ENCODE measurements around the gene GPC3.
"Not testable (repeated sequence)": the region's sequence is repeated elsewhere in the genome, so short reads cannot be mapped to it uniquely, and the experiment has no call there.

GPC3 gene

DNA sequence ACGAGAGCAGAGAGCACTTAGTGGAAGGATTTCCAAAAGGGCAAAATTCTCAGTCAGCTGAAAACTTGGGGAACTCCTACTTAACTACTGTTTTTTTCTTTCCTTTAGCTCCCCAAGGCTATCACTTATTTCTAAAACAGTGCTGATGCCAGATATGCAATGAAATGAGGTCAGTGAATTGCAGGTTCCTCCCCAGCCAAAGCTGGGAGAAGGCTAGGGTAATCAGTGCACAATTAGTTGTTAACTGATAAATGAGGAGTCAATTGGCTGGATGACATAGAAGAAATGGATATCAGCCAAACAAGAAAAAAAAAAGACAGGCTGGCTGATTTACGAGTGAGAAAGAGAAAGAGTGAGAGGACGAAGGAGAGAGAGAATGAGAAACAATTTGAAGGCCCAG is 195.6 kb downstream of the GPC3 start:
- DNase-seq (ENCODE audit: extremely low read depth in 1 of 2, low read depth in 1 of 2) = no peak

DNA sequence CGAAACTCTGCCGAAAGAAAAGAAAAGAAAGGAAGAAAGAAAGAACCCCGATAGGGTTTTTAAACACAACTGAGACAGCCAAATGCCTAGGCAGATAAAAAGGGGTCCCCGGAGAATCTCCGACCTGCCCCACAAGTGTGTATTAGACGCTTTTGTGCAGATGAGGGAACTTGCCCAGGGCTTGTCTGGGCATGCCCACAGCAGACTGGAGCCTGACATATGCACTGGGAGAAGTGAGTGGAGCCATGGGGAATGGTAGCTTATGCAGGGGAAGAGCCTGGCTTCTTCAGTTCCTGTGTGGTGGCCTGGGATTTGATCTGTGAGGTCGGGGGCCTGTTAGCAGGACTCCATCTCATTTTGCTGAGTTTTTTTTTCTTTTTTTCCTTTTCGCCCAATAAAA is 199.0 kb downstream of the GPC3 start:
- DNase-seq (ENCODE audit: extremely low read depth in 1 of 2, low read depth in 1 of 2) = no peak

DNA sequence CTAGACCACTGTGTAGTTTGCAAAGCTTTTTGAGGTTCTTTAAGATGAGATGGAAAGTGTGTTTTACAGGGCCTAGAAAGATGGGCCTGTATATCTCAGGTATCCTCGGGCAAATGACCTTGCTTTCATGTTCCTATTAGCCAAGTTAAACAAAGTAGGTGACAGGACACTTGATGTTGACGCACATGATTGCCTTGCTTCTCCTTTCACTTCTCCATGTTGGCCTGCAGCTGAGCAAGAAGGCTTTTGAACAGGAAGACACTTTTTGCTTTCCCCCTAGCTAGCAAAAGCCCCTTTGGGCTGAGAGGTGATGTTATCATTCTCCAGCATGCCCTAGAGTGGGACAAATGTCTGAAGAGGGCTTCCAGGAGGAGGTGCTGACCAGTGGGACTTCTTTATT is 202.1 kb downstream of the GPC3 start:
- no peak for DNase-seq (ENCODE audit: extremely low read depth in 1 of 2, low read depth in 1 of 2)

DNA sequence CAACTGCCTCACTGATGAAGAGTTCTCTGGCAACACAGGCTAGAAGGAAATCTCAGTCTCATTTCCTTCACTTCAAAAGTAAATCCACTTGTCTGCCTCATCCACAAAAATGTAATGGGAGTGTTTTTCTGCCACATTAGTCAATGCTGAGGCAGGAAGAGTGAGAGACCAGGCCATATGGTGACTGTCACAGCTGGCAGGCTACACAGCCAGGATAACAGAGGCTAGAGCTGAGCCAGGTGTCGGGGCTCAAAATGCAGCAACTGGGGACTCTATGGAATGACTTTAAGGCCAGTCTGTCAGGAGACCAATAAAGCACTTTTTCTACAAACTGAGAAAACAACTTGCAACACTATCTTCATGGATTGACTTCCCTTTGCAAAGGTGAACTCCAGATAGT is 204.2 kb downstream of the GPC3 start:
- no peak for DNase-seq (ENCODE audit: extremely low read depth in 1 of 2, low read depth in 1 of 2)

DNA sequence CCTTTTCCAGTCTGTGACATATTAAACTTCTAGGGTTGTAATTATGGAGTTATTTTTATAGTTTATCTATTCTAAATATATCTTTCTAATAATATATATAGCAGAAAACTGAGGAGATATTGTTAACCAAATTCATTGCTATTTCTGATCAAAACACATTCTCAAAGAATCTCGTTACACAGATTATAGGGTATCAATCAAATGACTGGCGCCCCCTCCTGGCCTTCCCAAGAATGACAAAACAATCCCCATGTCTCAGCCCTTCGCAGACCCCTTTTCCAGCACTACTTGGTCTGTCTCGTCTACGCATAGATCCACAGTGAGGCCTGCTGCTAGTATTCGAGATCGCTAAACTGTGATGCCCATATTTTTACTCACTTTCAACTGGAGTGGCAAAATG is 209.3 kb downstream of the GPC3 start:
- peak in 1 of 2 donors; percentile 1 for DNase-seq (ENCODE audit: extremely low read depth in 1 of 2, low read depth in 1 of 2)

DNA sequence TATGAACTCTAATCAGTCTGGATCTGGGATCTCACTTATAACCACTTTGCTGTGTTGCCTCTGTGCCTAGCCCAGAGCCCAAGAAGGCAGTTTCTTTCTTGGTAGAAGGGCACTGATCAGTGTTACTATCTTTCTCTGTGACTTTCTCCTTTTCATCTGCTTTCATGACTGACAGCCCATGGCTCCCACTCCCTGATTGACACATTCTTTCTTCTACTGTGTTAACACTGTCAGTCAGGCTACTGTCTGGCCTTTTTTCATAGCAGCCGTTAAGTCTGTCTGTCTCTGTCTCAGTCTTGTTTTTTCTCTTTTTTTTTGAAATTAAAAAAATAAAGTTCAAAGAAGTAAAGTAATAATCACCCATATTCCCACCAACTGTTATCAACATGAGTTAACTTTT is 210.6 kb downstream of the GPC3 start:
- no peak for DNase-seq (ENCODE audit: extremely low read depth in 1 of 2, low read depth in 1 of 2)

DNA sequence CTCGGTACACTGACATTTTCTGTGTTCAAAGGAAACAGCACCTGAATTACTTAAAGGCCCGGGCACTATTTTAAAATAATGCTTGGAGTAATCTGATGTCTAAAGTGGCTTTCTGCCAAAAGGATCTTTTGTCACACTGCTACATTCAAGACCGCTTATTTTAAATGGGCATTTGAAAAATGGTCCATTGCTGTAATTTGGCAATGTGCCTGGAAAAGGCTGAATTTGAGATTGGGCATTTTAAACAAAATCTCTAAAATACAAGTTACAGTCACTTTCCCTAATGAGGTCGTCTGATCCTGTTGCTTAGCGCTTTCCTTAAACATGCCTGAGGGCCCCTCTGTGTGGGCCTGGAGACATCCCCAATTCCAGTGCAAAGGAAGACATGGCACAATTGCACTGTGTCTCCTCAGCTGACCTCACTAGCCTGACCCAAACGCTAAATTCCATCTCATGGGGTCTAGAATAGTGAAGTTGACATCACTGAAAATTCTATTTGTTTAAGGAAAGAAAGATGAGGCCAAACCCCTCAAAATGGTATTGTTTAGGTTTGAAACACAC is 214.2 kb downstream of the GPC3 start:
- DNase-seq (ENCODE audit: extremely low read depth in 1 of 2, low read depth in 1 of 2) = no peak

DNA sequence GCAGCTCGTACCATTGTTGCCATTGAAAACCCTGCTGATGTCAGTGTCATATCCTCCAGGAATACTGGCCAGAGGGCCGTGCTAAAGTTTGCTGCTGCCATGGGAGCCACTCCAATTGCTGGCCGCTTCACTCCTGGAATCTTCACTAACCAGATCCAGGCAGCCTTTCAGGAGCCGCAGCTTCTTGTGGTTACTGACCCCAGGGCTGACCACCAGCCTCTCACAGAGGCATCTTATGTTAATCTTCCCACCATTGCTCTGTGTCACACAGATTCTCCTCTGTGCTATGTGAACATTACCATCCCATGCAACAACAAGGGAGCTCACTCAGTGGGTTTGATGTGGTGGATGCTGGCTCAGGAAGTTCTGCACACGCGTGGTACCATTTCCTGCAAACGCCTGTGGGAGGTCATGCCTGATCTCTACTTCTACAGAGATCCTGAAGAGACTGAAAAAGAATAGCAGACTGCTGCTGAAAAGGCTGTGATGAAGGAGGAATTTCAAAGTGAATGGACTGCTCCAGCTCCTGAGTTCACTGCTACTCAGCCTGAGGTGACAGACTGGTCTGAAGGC is 222.3 kb downstream of the GPC3 start:
- not testable (repeated sequence) for DNase-seq (ENCODE audit: extremely low read depth in 1 of 2, low read depth in 1 of 2)

DNA sequence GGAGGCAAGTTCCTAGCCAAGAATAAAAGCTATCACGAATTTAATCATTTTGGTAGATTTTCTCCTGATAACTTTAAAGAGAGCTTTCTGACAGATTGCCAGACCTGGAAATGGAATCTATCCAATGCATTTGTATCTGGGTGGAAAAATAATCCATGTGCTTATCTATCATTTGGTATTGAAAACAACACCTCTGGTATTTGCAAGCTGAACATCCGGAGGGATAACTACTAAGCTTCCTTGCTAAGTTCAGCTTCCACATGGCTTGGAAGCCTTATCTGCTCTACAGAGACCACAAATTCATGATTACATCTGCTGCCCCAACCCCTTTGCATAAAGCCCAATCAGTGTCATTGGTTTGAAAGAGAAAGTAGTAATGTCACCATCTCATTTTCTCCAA is 230.7 kb downstream of the GPC3 start:
- no peak for DNase-seq (ENCODE audit: extremely low read depth in 1 of 2, low read depth in 1 of 2)

DNA sequence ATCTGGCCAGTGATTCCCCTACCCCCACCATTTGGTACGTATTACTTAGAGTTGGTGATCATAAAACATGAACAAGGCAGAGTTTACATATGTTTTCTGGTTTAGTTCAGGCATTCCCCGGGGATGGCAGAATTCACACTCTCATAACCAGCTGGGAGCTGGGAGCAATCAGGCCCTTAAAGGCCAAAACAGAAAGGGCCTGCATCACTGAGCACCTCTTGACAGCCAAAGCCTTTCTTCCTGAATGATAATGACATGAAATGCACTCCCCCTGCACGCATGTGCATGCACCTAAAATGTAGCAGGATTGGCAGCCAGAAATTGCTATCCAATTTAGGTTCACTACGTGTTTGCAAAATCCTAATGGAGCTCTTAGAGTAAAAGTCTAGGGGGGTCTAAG is 235.4 kb downstream of the GPC3 start:
- no peak for DNase-seq (ENCODE audit: extremely low read depth in 1 of 2, low read depth in 1 of 2)

DNA sequence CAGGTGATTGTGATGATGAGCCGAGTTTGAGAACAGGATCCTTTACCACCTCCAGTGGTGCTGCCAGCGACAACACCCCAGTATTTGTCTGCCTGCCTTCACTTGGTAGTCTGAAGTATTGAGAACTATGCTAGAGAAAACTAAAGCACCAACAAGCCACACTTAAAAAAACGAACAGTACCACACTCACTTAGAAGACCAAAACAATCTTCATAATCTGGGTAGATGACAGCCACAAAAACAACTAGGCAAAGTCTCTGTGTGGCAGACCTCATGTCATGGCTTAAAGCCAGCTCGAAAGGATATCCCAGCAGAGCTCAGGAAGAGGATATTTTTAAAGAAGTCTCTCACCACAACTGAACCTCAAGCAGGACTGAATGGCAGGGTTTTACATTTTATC is 236.0 kb downstream of the GPC3 start:
- no peak for DNase-seq (ENCODE audit: extremely low read depth in 1 of 2, low read depth in 1 of 2)

DNA sequence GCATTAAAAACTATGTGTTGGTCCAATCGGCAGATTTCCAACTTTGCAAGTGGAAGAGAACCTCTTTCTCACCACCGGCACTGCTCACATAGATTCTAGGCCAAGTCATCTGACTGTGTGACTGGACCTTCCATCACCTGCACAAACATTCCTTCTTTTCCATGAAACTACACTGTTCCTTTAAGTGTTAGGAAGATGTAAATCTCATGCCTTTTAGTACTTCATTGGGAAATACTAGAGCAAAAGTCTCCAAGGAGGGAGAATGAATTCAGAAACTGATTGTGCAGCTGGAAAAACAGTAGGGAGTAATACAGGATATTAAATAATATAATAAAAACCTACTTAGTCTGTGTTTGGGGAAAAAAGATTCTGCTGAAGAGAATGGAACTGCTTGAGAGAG is 238.2 kb downstream of the GPC3 start:
- DNase-seq (ENCODE audit: extremely low read depth in 1 of 2, low read depth in 1 of 2) = no peak

DNA sequence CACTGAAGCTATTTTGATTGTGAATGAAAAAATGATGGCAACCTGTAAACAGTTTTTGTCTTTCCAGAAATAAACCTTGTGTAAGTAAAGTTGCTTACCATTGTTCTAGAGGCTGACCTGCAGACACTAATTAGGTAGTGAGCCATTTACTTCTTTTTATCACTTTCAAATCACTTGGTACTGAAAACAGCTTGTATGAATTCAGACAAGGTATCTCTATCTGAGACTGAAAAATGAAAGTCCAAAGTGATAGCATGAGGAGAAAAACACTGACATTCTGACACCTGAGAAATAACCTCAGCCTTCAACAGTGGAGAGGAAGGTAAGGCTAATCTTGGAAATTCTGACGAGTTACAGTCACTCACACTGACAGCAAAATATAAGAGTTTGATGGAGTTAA is 238.8 kb downstream of the GPC3 start:
- no peak for DNase-seq (ENCODE audit: extremely low read depth in 1 of 2, low read depth in 1 of 2)

DNA sequence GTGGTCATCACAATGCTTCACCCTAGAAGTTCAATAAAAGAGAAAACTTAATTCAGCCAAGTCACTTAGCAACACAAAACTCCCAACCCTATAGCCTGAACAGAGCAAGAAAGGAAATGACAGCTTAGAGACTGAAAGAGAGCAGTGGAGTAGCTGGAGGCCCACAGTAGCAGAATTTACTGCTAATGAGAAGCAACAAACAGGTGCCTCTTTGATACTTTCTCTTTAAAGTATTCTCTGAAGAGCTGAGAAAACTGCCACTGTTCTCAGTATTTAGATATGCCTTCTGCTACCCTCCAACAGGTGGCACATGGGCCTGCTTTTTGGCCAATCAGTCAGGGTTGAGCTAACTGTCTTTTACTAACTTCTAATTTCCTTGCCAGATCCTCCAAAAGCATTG is 240.0 kb downstream of the GPC3 start:
- DNase-seq (ENCODE audit: extremely low read depth in 1 of 2, low read depth in 1 of 2) = no peak

DNA sequence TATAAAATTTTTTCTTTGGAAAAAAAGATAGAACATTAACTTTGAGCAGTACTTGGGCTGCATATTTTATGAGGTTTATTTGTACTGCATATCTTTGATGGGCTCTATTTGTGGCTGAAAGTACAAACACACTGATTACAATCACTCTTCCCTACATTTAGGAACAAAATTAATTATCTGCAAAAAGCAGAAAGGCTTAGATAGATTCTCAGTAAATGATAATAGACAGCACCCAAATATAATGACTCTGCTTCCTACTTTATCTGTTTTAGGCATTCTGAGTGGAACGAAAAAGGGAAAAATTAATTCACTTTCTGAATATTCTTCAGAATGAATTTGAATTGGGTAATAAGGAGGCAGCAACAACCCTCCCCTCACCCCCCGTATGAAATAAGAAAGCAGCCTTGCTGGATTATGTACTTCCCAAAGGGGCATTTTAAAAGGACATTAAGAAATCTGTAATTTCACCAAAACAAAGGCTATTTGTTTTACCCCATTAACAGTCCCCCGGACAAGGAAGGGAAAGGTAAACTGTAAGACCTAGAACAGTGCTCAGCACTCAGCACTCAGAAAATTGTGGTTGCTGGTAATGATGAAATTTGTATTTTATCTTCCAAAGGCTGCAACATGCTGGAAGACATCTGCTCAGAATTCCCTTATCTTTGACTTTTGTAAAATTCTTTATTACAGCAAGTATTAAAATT is 242.6 kb downstream of the GPC3 start:
- DNase-seq (ENCODE audit: extremely low read depth in 1 of 2, low read depth in 1 of 2) = no peak

DNA sequence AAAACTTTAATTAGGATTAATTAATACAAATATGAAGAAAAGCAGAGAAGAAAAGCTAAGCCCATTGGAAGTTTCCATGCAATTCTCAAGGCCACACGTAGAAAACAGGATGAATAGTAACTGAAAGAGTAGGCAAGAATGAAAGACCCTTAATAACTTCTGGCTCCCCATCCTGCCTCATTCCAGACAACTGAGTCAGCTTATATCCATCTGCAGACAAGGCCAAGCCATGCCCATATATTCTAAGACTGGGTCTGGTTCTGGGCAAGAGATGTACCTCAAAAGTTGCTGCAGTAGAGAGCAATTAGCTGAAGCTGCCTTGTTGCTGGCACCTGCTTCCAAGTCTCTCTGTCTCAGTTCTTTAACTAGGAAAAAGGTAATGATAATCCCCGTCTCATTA is 244.1 kb downstream of the GPC3 start:
- DNase-seq (ENCODE audit: extremely low read depth in 1 of 2, low read depth in 1 of 2) = no peak

DNA sequence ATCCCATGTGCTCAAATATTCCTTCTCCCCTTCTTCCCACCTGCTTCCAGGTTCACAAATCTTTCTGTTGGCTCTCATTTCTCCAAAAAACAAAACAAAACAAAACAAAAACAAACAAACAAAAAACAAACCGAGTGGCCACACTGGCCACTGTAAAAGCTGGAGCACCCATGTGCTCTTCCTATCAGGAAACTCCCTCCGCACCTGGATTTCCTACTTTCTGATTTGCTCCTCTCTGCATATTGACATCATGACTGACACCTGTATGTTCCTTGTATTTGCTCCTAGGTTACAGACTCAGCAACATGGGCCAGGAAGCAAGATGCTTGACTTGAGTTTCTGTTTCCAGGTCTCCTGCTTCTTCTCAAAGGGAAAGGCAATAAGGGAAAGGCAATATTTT is 258.8 kb downstream of the GPC3 start:
- DNase-seq (ENCODE audit: extremely low read depth in 1 of 2, low read depth in 1 of 2) = no peak

DNA sequence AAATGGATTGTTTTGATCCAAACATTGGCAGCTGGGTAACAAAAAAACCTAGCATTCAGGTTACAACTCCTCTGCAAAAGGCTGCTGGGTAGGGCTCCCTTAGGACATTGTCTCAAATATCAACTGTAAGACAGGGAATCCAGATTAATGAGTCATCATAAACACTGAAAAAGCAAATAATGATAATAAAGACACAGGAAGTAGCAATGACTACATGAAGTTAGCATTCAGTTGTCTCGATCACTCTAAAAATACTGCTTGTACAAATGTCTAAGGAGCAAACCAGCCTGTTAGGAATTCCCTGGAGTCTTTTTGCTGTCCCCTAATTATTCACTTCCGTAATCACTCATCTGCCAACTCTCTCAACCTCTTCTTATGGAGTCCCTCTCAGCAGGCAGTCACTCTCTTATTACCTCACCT is 259.2 kb downstream of the GPC3 start:
- no peak for DNase-seq (ENCODE audit: extremely low read depth in 1 of 2, low read depth in 1 of 2)

DNA sequence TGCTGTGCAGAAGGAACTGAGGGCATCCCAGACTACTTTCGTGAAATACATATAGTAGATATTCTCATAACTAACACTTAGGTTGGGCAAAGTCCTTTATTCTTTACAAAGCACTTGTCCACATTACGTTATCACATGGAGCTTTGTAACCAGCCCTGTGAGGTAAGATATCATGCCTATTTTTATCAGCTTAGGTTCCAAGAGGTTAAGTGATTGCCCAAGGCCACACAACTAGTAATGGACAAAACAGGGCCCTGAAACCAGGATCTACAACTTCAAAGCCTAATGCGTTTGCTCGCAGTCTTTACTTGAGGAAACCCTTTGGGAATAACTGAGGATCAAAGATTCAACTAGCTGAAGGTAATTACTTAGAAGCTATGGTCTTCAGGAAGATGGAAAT is 261.5 kb downstream of the GPC3 start:
- DNase-seq (ENCODE audit: extremely low read depth in 1 of 2, low read depth in 1 of 2) = no peak

DNA sequence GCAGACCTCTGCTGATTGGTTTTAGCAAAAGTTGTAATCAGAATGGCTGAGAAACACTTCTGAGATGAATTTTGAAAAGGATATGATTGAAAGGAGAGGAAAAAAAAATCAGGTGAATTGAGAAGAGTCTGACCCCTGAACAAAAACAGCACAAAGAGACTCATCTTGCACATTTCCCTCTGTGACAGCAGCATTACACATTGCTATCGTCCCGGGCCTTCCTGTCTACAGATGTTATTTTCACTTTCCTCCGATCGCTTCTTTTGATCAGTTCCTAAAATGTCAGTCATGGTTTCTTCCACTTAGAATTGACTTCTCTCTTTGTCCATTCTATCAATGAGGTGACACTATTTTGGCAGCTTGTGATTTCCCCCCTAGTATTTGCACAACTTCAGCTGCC is 262.6 kb downstream of the GPC3 start:
- no peak for DNase-seq (ENCODE audit: extremely low read depth in 1 of 2, low read depth in 1 of 2)

DNA sequence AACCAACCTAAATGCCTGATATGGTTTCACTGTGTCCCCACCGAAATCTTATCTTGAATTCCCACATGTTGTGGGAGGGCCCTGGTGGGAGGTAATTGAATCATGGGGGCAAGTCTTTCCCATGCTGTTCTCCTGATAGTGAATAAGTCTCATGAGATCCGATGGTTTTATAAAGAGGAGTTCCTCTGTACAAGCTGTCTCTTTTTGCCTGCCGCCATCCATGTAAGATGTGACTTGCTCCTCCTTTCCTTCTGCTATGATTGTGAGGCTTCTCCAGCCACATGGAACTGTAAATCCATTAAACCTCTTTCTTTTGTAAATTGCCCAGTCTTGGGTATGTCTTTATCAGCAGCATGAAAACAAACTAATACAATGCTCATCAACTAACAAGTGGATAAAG is 265.1 kb downstream of the GPC3 start:
- not testable (repeated sequence) for DNase-seq (ENCODE audit: extremely low read depth in 1 of 2, low read depth in 1 of 2)

DNA sequence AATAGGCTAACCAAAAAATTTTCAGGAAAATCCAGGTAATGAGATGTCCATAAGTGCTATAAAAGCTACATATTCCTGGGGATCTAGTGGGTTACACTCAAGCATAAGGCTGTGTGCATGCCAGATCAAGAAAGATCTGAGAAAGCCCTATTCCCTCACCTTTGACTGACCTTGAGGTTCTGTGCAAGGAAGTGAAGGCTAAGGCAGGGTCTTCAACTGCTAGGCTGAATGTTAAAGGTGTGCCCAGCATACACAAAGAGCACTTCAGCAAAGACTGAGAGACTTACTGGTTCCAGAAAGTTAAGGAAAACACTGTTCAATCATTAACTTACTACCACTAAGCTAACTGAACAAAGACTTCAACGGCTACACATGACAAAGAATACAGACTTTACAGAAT is 269.7 kb downstream of the GPC3 start:
- DNase-seq (ENCODE audit: extremely low read depth in 1 of 2, low read depth in 1 of 2) = no peak

DNA sequence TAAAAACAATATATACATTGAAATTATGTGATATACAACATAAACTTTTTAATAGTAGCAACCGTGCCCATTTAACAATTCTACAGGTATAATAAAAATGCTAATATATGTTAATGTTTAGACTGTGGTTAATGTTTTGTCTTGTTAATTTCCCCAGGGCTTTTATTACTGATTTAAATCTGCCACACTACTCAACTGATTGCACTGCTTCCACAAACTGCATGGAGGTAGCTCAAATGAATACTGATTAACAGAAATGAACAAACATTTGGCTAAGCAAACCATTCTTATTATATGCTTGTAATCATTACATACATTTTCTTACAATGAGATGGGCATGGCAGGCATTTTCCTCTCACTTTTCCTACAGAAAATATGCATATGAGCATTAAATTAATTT is 275.9 kb downstream of the GPC3 start:
- no peak for DNase-seq (ENCODE audit: extremely low read depth in 1 of 2, low read depth in 1 of 2)

Data from activated CD8-positive, alpha-beta memory T cell treated with anti-CD3 and anti-CD28 coated beads for 1 hour (primary cell).